Measurements from ENCODE around the gene NEB. TPM values are rescaled to one million over a fixed set of nuclear protein-coding genes. Genes with fewer than 3 reads are reported as not detected.

Gene NEB
- total RNA-seq, 4 donors from 2014 or later: 0.98 to 4.4 (median 2.4) TPM

- no peak for TF ChIP-seq CTCF (IDR thresholded peaks at IDR 0.05; ENCODE audit: low read depth)
Measured at GRCh38 chr2:151632993-151633565, 101.2 kb downstream of the NEB start.

- TF ChIP-seq CTCF (IDR thresholded peaks at IDR 0.05; ENCODE audit: low read depth): no peak
Measured at GRCh38 chr2:151630372-151630771, 103.9 kb downstream of the NEB start.

- TF ChIP-seq CTCF (IDR thresholded peaks at IDR 0.05; ENCODE audit: low read depth): no peak
Measured at GRCh38 chr2:151627353-151627752, 106.9 kb downstream of the NEB start.

GRCh38 chr2:151624271-151624670 is 110.0 kb downstream of the NEB start:
- TF ChIP-seq CTCF (IDR thresholded peaks at IDR 0.05; ENCODE audit: low read depth): no peak

GRCh38 chr2:151623631-151624030 is 110.6 kb downstream of the NEB start:
- TF ChIP-seq CTCF (IDR thresholded peaks at IDR 0.05; ENCODE audit: low read depth): no peak

GRCh38 chr2:151620761-151621160 is 113.5 kb downstream of the NEB start:
- TF ChIP-seq CTCF (IDR thresholded peaks at IDR 0.05; ENCODE audit: low read depth): no peak

GRCh38 chr2:151619337-151619989 is 114.8 kb downstream of the NEB start:
- TF ChIP-seq CTCF (IDR thresholded peaks at IDR 0.05; ENCODE audit: low read depth): no peak
